OCI-LY7 (cell line): ENCODE measurements around the gene KLRD1.

ENCODE experiments used
- CTCF ChIP-seq: fragments of 200-600 bp; sonication (generic); conservative IDR thresholded peaks from 2 replicates; pipeline ENCODE4 v1.5.1; 2014; ENCODE audit warnings: mild to moderate bottlenecking, antibody characterized with exemption, low read length, moderate library complexity, mixed read lengths
- EZH2phosphoT487 ChIP-seq: fragments of 200-600 bp; sonication (generic); IDR thresholded peaks from 2 replicates; pipeline ENCODE4 v1.6.1; 2018; ENCODE audit warnings: low read depth, borderline replicate concordance, mild to moderate bottlenecking, mixed run types, antibody characterized with exemption, low read length, moderate library complexity, mixed read lengths

DNA sequence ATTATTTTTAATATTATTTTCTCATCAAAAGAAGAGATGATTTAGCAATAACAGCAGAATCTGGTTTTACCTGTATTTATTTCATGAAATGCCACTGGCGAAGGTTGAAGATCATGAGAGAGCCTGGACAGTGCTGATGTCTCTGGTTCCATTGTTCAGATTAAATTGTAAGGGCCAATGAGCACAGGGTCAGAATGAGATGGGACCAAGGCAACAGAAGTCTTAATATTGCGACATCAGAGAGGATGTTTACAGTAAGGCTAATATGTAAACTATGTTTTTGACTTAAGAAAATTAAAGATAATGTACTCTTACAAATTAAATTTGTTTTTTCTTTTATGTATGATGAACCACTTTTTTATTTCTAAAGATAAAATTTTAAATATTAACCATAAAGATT, 35.2 kb upstream of the KLRD1 start:
- TF ChIP-seq CTCF (no peak), EZH2phosphoT487 (no peak)
